ENCODE measurements around the gene NFIC. TPM values are rescaled to one million over a fixed set of nuclear protein-coding genes. Genes with fewer than 3 reads are reported as not detected.

NFIC gene
- total RNA-seq, 4 donors from 2014 or later, result 34.7 to 191 (median 64.9) TPM

GRCh38 chr19:3433313-3433712, 66.9 kb downstream of the NFIC start:
- DNase-seq, result no peak
- Histone ChIP-seq H3K9me3 (no peaks in the 10 kb centered on the region), H3K27ac (peak overlapping the region in 3 of 4 donors; percentile 15 to 87 (median 82)), H3K27me3 (no peaks in the 10 kb centered on the region), H3K36me3 (peaks cover 0 to 22% (median 0%) of the 10 kb centered on the region in 3 donors), H3K4me1 (peaks cover 0 to 25% (median 4%) of the 10 kb centered on the region in 4 donors), H3K4me3 (no peak overlapping the region)
- TF ChIP-seq CTCF (IDR thresholded peaks at IDR 0.05) (no peak), POLR2A (IDR thresholded peaks at IDR 0.05) (no peak)

GRCh38 chr19:3433805-3434540, 67.6 kb downstream of the NFIC start:
- peak overlapping the region; percentile 82 to 88 (median 88) for H3K27ac ChIP-seq
- H3K4me3 ChIP-seq, result peak overlapping the region in 2 of 4 donors; percentile 56 to 63
- DNase-seq, result no peak
- H3K9me3 ChIP-seq, result no peaks in the 10 kb centered on the region
- TF ChIP-seq POLR2A (IDR thresholded peaks at IDR 0.05), result no peak
- no peak for TF ChIP-seq CTCF (IDR thresholded peaks at IDR 0.05)
- H3K36me3 ChIP-seq, result peaks cover 0 to 27% (median 0%) of the 10 kb centered on the region in 3 donors
- peaks cover 0 to 19% (median 4%) of the 10 kb centered on the region in 4 donors for H3K4me1 ChIP-seq
- no peaks in the 10 kb centered on the region for H3K27me3 ChIP-seq

GRCh38 chr19:3434630-3435553, 68.5 kb downstream of the NFIC start:
- Histone ChIP-seq H3K27ac (peak overlapping the region; percentile 82 to 88 (median 88)), H3K4me1 (peaks cover 0 to 18% (median 4%) of the 10 kb centered on the region in 4 donors), H3K4me3 (peak overlapping the region; percentile 56 to 72 (median 60)), H3K36me3 (peaks cover 0 to 28% (median 0%) of the 10 kb centered on the region in 3 donors), H3K9me3 (no peaks in the 10 kb centered on the region), H3K27me3 (no peaks in the 10 kb centered on the region)
- DNase-seq, result peak; percentile 92 to 99 (median 98)
- peak in 1 of 2 donors; percentile 41 for TF ChIP-seq POLR2A (IDR thresholded peaks at IDR 0.05)
- TF ChIP-seq CTCF (IDR thresholded peaks at IDR 0.05), result peak in 1 of 6 experiments; percentile 8

GRCh38 chr19:3440082-3440481, 73.7 kb downstream of the NFIC start:
- H3K36me3 ChIP-seq, result peaks cover 0 to 39% (median 0%) of the 10 kb centered on the region in 3 donors
- peak; percentile 32 to 75 (median 73) for DNase-seq
- H3K27me3 ChIP-seq, result no peaks in the 10 kb centered on the region
- H3K4me3 ChIP-seq, result no peak overlapping the region
- no peaks in the 10 kb centered on the region for H3K9me3 ChIP-seq
- TF ChIP-seq POLR2A (IDR thresholded peaks at IDR 0.05), result no peak
- TF ChIP-seq CTCF (IDR thresholded peaks at IDR 0.05), result peak in 5 of 6 experiments; percentile 20 to 68 (median 49)
- H3K27ac ChIP-seq, result no peak overlapping the region
- H3K4me1 ChIP-seq, result peaks cover 0 to 27% (median 0%) of the 10 kb centered on the region in 4 donors

All from Peyer's patch (tissue), 4 donors.